WERI-Rb-1 (cell line): ENCODE measurements around the gene OR5K1.

Experiments used
- DNase-seq: peaks from one replicate; pipeline ENCODE4 v3.0.0-alpha.2; 2020
- H3K27ac ChIP-seq: fragments of 250-450 bp; sonication (Bioruptor Pico); 2 replicates; pipeline ENCODE4 v1.5.1; 2020; ENCODE audit warnings: mild to moderate bottlenecking, moderate library complexity
- H3K27me3 ChIP-seq: fragments of 250-450 bp; sonication (Bioruptor Pico); 2 replicates; pipeline ENCODE4 v1.5.1; 2021; ENCODE audit warnings: mild to moderate bottlenecking, low read depth, moderate library complexity; ENCODE audit not compliant: insufficient read depth, severe bottlenecking
- H3K36me3 ChIP-seq: fragments of 250-450 bp; sonication (Bioruptor Pico); 2 replicates; pipeline ENCODE4 v1.5.1; 2020; ENCODE audit warnings: mild to moderate bottlenecking, moderate library complexity
- H3K4me3 ChIP-seq: 2 replicates; pipeline ENCODE4 v1.5.1; 2011; ENCODE audit warnings: low read depth, mild to moderate bottlenecking, control low read depth, low read length
- H3K9me3 ChIP-seq: fragments of 250-450 bp; sonication (Bioruptor Pico); 2 replicates; pipeline ENCODE4 v1.5.1; 2021; ENCODE audit warnings: mild to moderate bottlenecking, moderate library complexity; ENCODE audit not compliant: severe bottlenecking
- CTCF ChIP-seq: IDR thresholded peaks from 2 replicates; pipeline ENCODE4 v1.5.1; 2011; ENCODE audit warnings: low read depth, mild to moderate bottlenecking, control low read depth, inconsistent platforms, low read length

OR5K1 gene

GRCh38 chr3:98501863-98502576, 39.0 kb downstream of the OR5K1 start:
- no peak for TF ChIP-seq CTCF
- Histone ChIP-seq H3K9me3 (no peaks in the 10 kb centered on the region), H3K27ac (no peak overlapping the region), H3K4me3 (no peak overlapping the region), H3K27me3 (no peaks in the 10 kb centered on the region), H3K36me3 (no peaks in the 10 kb centered on the region)
- no peak for DNase-seq

GRCh38 chr3:98504539-98504938, 41.5 kb downstream of the OR5K1 start:
- no peaks in the 10 kb centered on the region for H3K36me3 ChIP-seq
- H3K27me3 ChIP-seq: no peaks in the 10 kb centered on the region
- no peak for TF ChIP-seq CTCF
- H3K9me3 ChIP-seq: no peaks in the 10 kb centered on the region
- no peak for DNase-seq
- no peak overlapping the region for H3K4me3 ChIP-seq
- H3K27ac ChIP-seq: no peak overlapping the region

GRCh38 chr3:98508582-98508981, 45.6 kb downstream of the OR5K1 start:
- DNase-seq: no peak
- Histone ChIP-seq H3K27ac (no peak overlapping the region), H3K4me3 (no peak overlapping the region), H3K27me3 (no peaks in the 10 kb centered on the region), H3K36me3 (no peaks in the 10 kb centered on the region), H3K9me3 (no peaks in the 10 kb centered on the region)
- TF ChIP-seq CTCF: no peak

- no peak for TF ChIP-seq CTCF
- Histone ChIP-seq H3K36me3 (peaks cover 16% of the 10 kb centered on the region), H3K9me3 (no peaks in the 10 kb centered on the region), H3K4me3 (no peak overlapping the region), H3K27ac (no peak overlapping the region), H3K27me3 (no peaks in the 10 kb centered on the region)
- no peak for DNase-seq
These were observed 49.6 kb downstream of the OR5K1 start for GRCh38 chr3:98512576-98512975.

GRCh38 chr3:98513091-98513511, 50.1 kb downstream of the OR5K1 start:
- Histone ChIP-seq H3K9me3 (no peaks in the 10 kb centered on the region), H3K27ac (no peak overlapping the region), H3K4me3 (no peak overlapping the region), H3K36me3 (peaks cover 19% of the 10 kb centered on the region), H3K27me3 (no peaks in the 10 kb centered on the region)
- no peak for DNase-seq
- TF ChIP-seq CTCF: no peak

GRCh38 chr3:98513736-98514135, 50.7 kb downstream of the OR5K1 start:
- Histone ChIP-seq H3K4me3 (no peak overlapping the region), H3K27me3 (no peaks in the 10 kb centered on the region), H3K27ac (no peak overlapping the region), H3K9me3 (no peaks in the 10 kb centered on the region), H3K36me3 (peaks cover 26% of the 10 kb centered on the region)
- no peak for TF ChIP-seq CTCF
- DNase-seq: no peak
